HEK293T (cell line): ENCODE results near the gene EFTUD2.
A peak's percentile ranks its signal among the peaks of the same experiment; 100 is the strongest.

ENCODE experiments used
- CTCF ChIA-PET: fragments of 350-600 bp; formaldehyde crosslinking; extraction: SDS; loops from one replicate; lab custom pipeline; 2021; ENCODE audit warnings: antibody characterized with exemption, inconsistent platforms; lab: Yijun Ruan, JAX
- POLR2A ChIA-PET: fragments of 350-600 bp; formaldehyde crosslinking; extraction: SDS; loops from one replicate; lab custom pipeline; 2020; ENCODE audit warnings: antibody characterized with exemption, inconsistent platforms; lab: Yijun Ruan, JAX
- DNase-seq: peaks from one replicate; pipeline ENCODE4 v3.0.0; 2012; ENCODE audit warnings: mixed read lengths; ENCODE audit errors: extremely low spot score
- ARNT ChIP-seq: fragments of 450-650 bp; IDR thresholded peaks from 2 replicates; pipeline ENCODE4 v1.6.1; 2017; ENCODE audit warnings: mild to moderate bottlenecking
- BHLHE40 ChIP-seq: fragments of 450-650 bp; IDR thresholded peaks from 2 replicates; pipeline ENCODE4 v1.6.1; 2016; ENCODE audit warnings: mild to moderate bottlenecking, moderate library complexity, borderline replicate concordance
- CTBP1 ChIP-seq: fragments of 450-650 bp; IDR thresholded peaks from 2 replicates; pipeline ENCODE4 v1.6.1; 2016; ENCODE audit warnings: borderline replicate concordance
- ELF4 ChIP-seq: fragments of 450-650 bp; IDR thresholded peaks from 2 replicates; pipeline ENCODE4 v1.6.1; 2017; ENCODE audit warnings: antibody characterized with exemption
- FOXA1 ChIP-seq: fragments of 450-650 bp; IDR thresholded peaks from 2 replicates; pipeline ENCODE4 v1.6.1; 2016; ENCODE audit warnings: mild to moderate bottlenecking
- FOXK2 ChIP-seq: fragments of 450-650 bp; IDR thresholded peaks from 2 replicates; pipeline ENCODE4 v1.6.1; 2016; ENCODE audit warnings: mild to moderate bottlenecking
- FOXM1 ChIP-seq: fragments of 450-650 bp; IDR thresholded peaks from 2 replicates; pipeline ENCODE4 v1.6.1; 2017; ENCODE audit warnings: mild to moderate bottlenecking, borderline replicate concordance
- HDGF ChIP-seq: fragments of 450-650 bp; IDR thresholded peaks from 2 replicates; pipeline ENCODE4 v1.6.1; 2017; ENCODE audit warnings: antibody characterized with exemption, borderline replicate concordance
- L3MBTL2 ChIP-seq: fragments of 450-650 bp; conservative IDR thresholded peaks from 2 replicates; pipeline ENCODE4 v1.6.1; 2016; ENCODE audit warnings: mild to moderate bottlenecking
- LEF1 ChIP-seq: fragments of 450-650 bp; IDR thresholded peaks from 2 replicates; pipeline ENCODE4 v1.6.1; 2017; ENCODE audit warnings: mild to moderate bottlenecking, borderline replicate concordance
- NFRKB ChIP-seq: fragments of 450-650 bp; IDR thresholded peaks from 2 replicates; pipeline ENCODE4 v1.6.1; 2016; ENCODE audit warnings: mild to moderate bottlenecking, moderate library complexity
- SP1 ChIP-seq: fragments of 450-650 bp; IDR thresholded peaks from 2 replicates; pipeline ENCODE4 v1.6.1; 2017
- SUZ12 ChIP-seq: fragments of 450-650 bp; IDR thresholded peaks from 2 replicates; pipeline ENCODE4 v1.6.1; 2016; ENCODE audit warnings: mild to moderate bottlenecking
- TARDBP ChIP-seq: fragments of 450-650 bp; IDR thresholded peaks from 2 replicates; pipeline ENCODE4 v1.6.1; 2016
- ZNF384 ChIP-seq: fragments of 450-650 bp; IDR thresholded peaks from 2 replicates; pipeline ENCODE4 v1.6.1; 2016
- TF ChIP-seq, protein P1 (sequence below): fragments of 450-650 bp; IDR thresholded peaks from 2 replicates; pipeline ENCODE4 v1.6.1; 2016

The EFTUD2 gene

DNA sequence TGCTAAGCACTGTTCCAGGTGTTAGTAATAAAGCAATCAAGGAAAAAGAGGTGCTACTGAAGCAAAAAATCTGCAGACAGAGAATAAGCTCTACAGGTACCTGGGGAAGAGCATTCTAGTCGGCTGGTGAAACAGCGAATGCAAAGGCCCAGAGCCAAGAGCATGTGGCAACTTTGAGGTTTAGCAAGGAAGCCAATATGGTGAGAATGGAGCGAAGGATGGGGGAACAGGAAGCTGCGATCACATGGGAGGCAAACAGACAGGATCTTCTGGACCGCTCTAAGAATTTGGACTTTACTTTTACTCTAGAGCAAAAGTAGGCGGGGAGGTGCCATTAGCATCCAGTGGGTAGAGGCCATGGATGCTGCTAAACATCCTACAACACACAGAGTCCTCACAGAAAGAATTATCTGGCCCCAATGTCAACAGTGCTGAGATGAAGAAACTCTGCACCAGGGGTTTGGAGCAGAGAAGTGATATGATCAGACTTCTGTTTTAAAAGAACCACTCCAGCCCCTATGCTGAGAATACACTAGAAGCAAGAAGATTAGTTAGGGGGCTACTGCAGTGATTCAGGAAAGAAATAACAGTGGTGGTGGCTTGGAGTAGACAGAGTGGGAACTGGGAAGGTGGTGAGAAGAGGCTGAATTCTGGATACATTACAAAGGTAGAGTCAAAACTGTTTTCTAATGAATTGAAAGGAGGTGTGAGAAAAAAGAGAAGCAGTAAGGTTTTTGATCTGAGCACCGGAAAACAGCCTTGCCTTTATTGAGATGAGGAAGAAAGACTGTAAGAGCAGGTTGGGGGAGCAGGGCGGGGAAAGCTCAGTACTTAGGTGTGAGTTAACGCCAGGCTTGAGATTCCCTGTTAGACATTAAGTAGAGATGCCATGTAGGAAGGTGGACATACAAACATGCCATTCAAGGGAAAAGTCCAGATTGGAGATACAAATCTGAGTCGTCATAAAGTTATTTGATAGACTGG is 11.0 kb downstream of the EFTUD2 start:
- no peak for DNase-seq
- TF ChIP-seq FOXK2 (no peak), BHLHE40 (no peak), SP1 (no peak), L3MBTL2 (no peak), CTBP1 (no peak), LEF1 (no peak), ELF4 (no peak), TARDBP (no peak)
- ChIA-PET POLR2A (no interaction called here), CTCF (no interaction called here)

GRCh38 chr17:44887016-44887415 is 12.2 kb downstream of the EFTUD2 start:
- CTCF ChIA-PET, result no interaction called here
- POLR2A ChIA-PET, result no interaction called here
- no peak for DNase-seq
- no peak for TF ChIP-seq SP1

GRCh38 chr17:44884941-44885340 is 14.3 kb downstream of the EFTUD2 start:
- DNase-seq, result no peak
- TF ChIP-seq ARNT (no peak), FOXK2 (no peak), ZNF384 (no peak), NFRKB (no peak), LEF1 (no peak), ELF4 (no peak), L3MBTL2 (no peak), HDGF (no peak), FOXA1 (no peak), SP1 (no peak), TARDBP (no peak), CTBP1 (no peak), SUZ12 (no peak), BHLHE40 (no peak), FOXM1 (no peak)
- TF ChIP-seq, protein P1, sequence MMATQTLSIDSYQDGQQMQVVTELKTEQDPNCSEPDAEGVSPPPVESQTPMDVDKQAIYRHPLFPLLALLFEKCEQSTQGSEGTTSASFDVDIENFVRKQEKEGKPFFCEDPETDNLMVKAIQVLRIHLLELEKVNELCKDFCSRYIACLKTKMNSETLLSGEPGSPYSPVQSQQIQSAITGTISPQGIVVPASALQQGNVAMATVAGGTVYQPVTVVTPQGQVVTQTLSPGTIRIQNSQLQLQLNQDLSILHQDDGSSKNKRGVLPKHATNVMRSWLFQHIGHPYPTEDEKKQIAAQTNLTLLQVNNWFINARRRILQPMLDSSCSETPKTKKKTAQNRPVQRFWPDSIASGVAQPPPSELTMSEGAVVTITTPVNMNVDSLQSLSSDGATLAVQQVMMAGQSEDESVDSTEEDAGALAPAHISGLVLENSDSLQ, result no peak
- CTCF ChIA-PET, result interaction anchor here (0.6 to 1.7 kb wide), 2 partner anchors 54 to 106 kb away, joined by 4 to 6 read pairs; no protein-coding TSS in a partner anchor
- POLR2A ChIA-PET, result interaction anchor here (0.9 kb wide), 1 partner anchor 11 kb away, joined by 3 read pairs; no protein-coding TSS in a partner anchor

DNA sequence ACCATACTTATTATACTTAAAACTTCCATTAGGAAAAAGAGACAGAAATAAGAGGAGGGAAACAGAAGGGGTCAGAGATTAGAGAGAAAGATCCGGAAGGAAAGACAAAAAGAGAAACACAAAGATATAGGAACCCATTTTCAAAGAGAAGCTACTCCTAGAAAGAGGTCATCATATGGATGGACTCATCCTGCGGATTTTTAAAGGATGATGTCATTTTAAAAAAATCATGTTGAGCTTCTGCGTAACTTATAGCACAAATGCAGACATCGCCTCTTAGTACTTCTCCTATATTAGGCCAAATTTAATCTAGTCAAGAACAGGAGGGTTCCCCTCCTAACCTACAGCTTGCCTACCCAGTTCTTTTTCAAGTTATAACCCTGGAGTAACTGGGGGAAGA is 18.1 kb downstream of the EFTUD2 start:
- no peak for DNase-seq
- CTCF ChIA-PET, result interaction anchor here (0.8 to 1.2 kb wide), 2 partner anchors 218 to 254 kb away, joined by 4 to 6 read pairs; partner anchors contain the start of gene ACBD4
- TF ChIP-seq SUZ12 (no peak), FOXA1 (no peak), SP1 (no peak), HDGF (no peak), FOXM1 (no peak), FOXK2 (no peak), TARDBP (no peak)
- POLR2A ChIA-PET, result interaction anchor here (1.4 kb wide), 1 partner anchor 15 kb away, joined by 3 read pairs; no protein-coding TSS in a partner anchor

DNA sequence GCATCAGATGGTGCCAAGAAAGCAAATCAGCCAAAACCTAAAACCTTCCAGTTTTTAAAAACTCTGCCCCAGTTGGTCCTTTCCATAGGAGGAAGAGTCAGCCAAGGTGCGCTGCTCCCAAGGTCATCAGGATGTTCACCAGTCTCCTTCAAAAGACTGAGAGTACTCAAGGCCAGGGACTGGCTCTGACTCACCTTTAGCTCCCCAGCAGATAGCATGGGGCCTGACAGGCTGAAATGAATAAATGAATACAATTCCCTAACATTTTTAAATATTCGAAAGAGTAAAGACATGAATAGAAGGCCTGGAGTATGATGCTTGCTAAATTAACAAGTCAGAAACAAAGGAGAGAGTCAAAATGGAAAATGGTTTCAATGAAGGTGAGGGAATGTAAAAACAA is 19.2 kb downstream of the EFTUD2 start:
- CTCF ChIA-PET, result interaction anchor here (1.0 to 2.6 kb wide), 3 partner anchors 14 to 105 kb away, joined by 3 to 11 read pairs (median 11); no protein-coding TSS in a partner anchor
- TF ChIP-seq SUZ12, result no peak
- DNase-seq, result no peak
- POLR2A ChIA-PET, result interaction anchor here (1.0 kb wide), 1 partner anchor 98 kb away, joined by 3 read pairs; no protein-coding TSS in a partner anchor

DNA sequence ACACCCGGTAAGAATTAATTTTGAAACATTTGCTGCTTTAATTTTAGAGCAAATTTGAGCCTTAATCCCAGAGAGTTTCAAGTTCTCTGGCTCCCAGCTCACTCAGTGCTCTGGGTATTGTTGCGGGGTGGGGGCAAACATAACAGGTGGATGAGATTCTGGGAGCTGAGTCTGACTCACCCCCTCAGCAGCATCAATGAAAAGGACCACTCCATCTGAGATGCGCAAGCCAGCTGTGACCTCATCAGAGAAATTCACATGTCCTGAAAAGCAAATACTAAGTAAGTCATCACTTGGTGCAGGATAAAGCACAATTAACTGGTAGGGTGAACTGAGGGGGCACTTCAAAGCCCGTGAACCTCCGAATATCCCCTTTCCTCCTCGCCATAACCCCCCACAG is 19.9 kb downstream of the EFTUD2 start:
- POLR2A ChIA-PET, result interaction anchor here (1.0 to 1.5 kb wide), 2 partner anchors 19 to 97 kb away, joined by 3 to 4 read pairs; no protein-coding TSS in a partner anchor
- TF ChIP-seq LEF1 (no peak), CTBP1 (no peak), HDGF (no peak), SUZ12 (no peak)
- DNase-seq, result no peak
- CTCF ChIA-PET, result interaction anchor here (1.0 to 2.6 kb wide), 9 partner anchors 13 to 109 kb away, joined by 3 to 11 read pairs (median 4); no protein-coding TSS in a partner anchor

DNA sequence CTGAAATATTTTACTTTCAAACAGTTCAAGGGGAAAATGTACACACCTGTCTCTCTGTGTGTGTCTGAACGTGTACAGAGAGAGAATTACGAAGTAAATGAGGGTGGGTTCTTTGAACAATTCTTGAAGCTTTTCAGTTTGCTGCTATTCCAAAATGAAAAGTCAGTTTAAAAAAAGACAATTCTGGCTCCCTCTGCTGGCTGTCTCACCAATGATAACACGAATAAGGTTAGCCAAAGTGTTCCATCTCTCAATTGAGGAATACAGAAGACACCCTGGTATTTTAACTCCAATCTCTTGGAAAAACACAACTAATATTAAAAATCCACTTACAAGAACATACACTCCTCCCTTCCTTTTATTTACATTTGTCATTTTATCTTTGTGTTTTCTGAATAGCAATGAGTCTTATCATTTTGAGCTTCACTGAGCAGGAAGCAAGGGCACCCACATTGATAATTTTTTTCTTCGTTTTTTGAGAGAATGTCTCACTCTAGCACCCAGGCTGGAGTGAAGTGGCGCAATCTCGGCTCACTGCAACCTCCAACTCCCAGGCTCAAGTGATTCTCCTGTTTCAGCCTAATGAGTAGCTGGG is 20.5 kb downstream of the EFTUD2 start:
- POLR2A ChIA-PET, result interaction anchor here (1.5 kb wide), 1 partner anchor 20 kb away, joined by 4 read pairs; no protein-coding TSS in a partner anchor
- CTCF ChIA-PET, result interaction anchor here (0.9 to 2.6 kb wide), 10 partner anchors 9 to 108 kb away, joined by 3 to 11 read pairs (median 4); no protein-coding TSS in a partner anchor
- no peak for TF ChIP-seq ARNT
- TF ChIP-seq SP1, result no peak
- no peak for TF ChIP-seq FOXA1
- no peak for TF ChIP-seq FOXM1
- TF ChIP-seq HDGF, result no peak
- DNase-seq, result peak; percentile 51
